HepG2 (cell line): ENCODE measurements around the gene TAF13. TPM values are rescaled to one million over a fixed set of nuclear protein-coding genes. Genes with fewer than 3 reads are reported as not detected.
A peak's percentile ranks its signal among the peaks of the same experiment; 100 is the strongest.

ENCODE experiments used
- ATAC-seq: fragments of 200-7000 bp; cut with Tn5 transposase; 3 replicates; pipeline ENCODE4 v1.9.1; 2020; ENCODE audit warnings: mild to moderate bottlenecking, moderate library complexity
- BruUV-seq: library from RNA; stranded (reverse); fragments of 400-500 nt; replicated peaks from 2 replicates; lab custom pipeline; 2021; lab: Mats Ljungman, UMichigan
- CTCF ChIA-PET: fragments of 300-600 bp; formaldehyde crosslinking; extraction: SDS; loops from one replicate; lab custom pipeline; 2021; ENCODE audit warnings: low total read pairs, inconsistent platforms, low intra/inter-chr PET ratio; lab: Yijun Ruan, JAX
- POLR2A ChIA-PET: fragments of 350-600 bp; sonication (Branson Sonifier 250); formaldehyde crosslinking; loops from one replicate; lab custom pipeline; 2020; ENCODE audit warnings: antibody characterized with exemption, inconsistent platforms; lab: Yijun Ruan, JAX
- DNase-seq: peaks from one replicate; pipeline ENCODE4 v3.0.0-alpha.2; 2015; ENCODE audit warnings: low spot score
- FAIRE-seq: peaks from 3 replicates; lab custom pipeline; 2011; peaks lifted over from hg19 to GRCh38; lab: Jason Lieb, UNC
- H2AFZ ChIP-seq: one replicate; pipeline ENCODE4 v1.6.1; 2011; ENCODE audit warnings: low read length, inconsistent platforms
- H3K27ac ChIP-seq: fragments of 300-600 bp; 3 replicates; pipeline ENCODE4 v1.8.0; 2011; ENCODE audit warnings: mixed run types, mild to moderate bottlenecking, mixed read lengths, low read length, inconsistent platforms; ENCODE audit not compliant: insufficient read depth; ENCODE audit errors: extremely low read length
- H3K27me3 ChIP-seq, 2 experiments: fragments of 200-600 bp in 1 of 2; 2 replicates in 1 of 2; 3 replicates in 1 of 2; pipeline versions ENCODE4 v1.6.0 to v1.8.0; 2011; ENCODE audit warnings: low read length in 2 of 2, mild to moderate bottlenecking in 2 of 2, moderate library complexity in 2 of 2, inconsistent platforms in 1 of 2; ENCODE audit not compliant: insufficient read depth in 2 of 2, control insufficient read depth in 1 of 2
- H3K36me3 ChIP-seq, 2 experiments: fragments of 200-600 bp in 1 of 2; replicated peaks in 1 of 2; 2 replicates in 1 of 2; 3 replicates in 1 of 2; pipeline versions ENCODE4 v1.5.1 to v1.8.0; 2011; ENCODE audit warnings: low read length in 2 of 2, inconsistent platforms in 1 of 2; ENCODE audit not compliant: insufficient read depth in 2 of 2, control insufficient read depth in 1 of 2
- H3K4me1 ChIP-seq: 2 replicates; pipeline ENCODE4 v1.5.1; 2012; ENCODE audit warnings: low read length, inconsistent platforms; ENCODE audit not compliant: insufficient read depth
- H3K4me2 ChIP-seq: 2 replicates; pipeline ENCODE4 v1.6.0; 2011; ENCODE audit warnings: low read depth, low read length, inconsistent platforms
- H3K4me3 ChIP-seq, 3 experiments: fragments of 200-600 bp in 1 of 3; sonication (generic), shearing (Covaris generic) in 1 of 3; replicated peaks in 1 of 3; 2 replicates each; pipeline ENCODE4 v1.5.1; 2011 to 2016; ENCODE audit warnings: low read length in 3 of 3, inconsistent platforms in 2 of 3, low read depth in 2 of 3, mild to moderate bottlenecking in 2 of 3, control low read depth in 1 of 3, mixed read lengths in 1 of 3; ENCODE audit not compliant: insufficient read depth in 1 of 3
- H3K79me2 ChIP-seq: one replicate; pipeline ENCODE4 v1.6.1; 2011; ENCODE audit warnings: low read length, inconsistent platforms; ENCODE audit not compliant: insufficient read depth
- H3K9ac ChIP-seq: 2 replicates; pipeline ENCODE4 v1.6.0; 2011; ENCODE audit warnings: mild to moderate bottlenecking, low read depth, low read length, inconsistent platforms; ENCODE audit not compliant: insufficient read depth
- H3K9me3 ChIP-seq: 2 replicates; pipeline ENCODE4 v1.5.1; 2012; ENCODE audit warnings: mild to moderate bottlenecking, low read length
- H4K20me1 ChIP-seq: 2 replicates; pipeline ENCODE4 v1.6.0; 2011; ENCODE audit warnings: inconsistent platforms, mild to moderate bottlenecking, low read length, moderate library complexity; ENCODE audit not compliant: insufficient read depth
- MED13 ChIP-seq: sonication (generic); formaldehyde crosslinking; IDR thresholded peaks from 2 replicates; pipeline ENCODE4 v1.5.0; 2020; ENCODE audit warnings: missing genetic modification reagents
- MTF2 ChIP-seq: sonication (generic); formaldehyde crosslinking; IDR thresholded peaks from 2 replicates; pipeline ENCODE4 v1.5.0; 2020; ENCODE audit warnings: missing genetic modification reagents, borderline replicate concordance
- NFE2L1 ChIP-seq: sonication (generic); formaldehyde crosslinking; IDR thresholded peaks from 2 replicates; pipeline ENCODE4 v1.4.0; 2020; ENCODE audit warnings: missing genetic modification reagents, mild to moderate bottlenecking, borderline replicate concordance
- RBM22 ChIP-seq: fragments of 200-400 bp; formaldehyde crosslinking; optimal IDR thresholded peaks from 2 replicates; pipeline ENCODE3; 2017; ENCODE audit warnings: mild to moderate bottlenecking, low read length, moderate library complexity
- SALL2 ChIP-seq: sonication (generic); formaldehyde crosslinking; IDR thresholded peaks from 2 replicates; pipeline ENCODE4 v1.8.1; 2023; ENCODE audit warnings: mild to moderate bottlenecking, missing genetic modification reagents, inconsistent platforms
- SSRP1 ChIP-seq: IDR thresholded peaks from 2 replicates; pipeline ENCODE4 v1.6.1; 2016; ENCODE audit warnings: control low read depth
- ZNF747 ChIP-seq: sonication (generic); formaldehyde crosslinking; IDR thresholded peaks from 2 replicates; pipeline ENCODE4 v1.8.1; 2023; ENCODE audit warnings: missing genetic modification reagents, mild to moderate bottlenecking, borderline replicate concordance
- ZNF772 ChIP-seq: sonication (generic); formaldehyde crosslinking; IDR thresholded peaks from 2 replicates; pipeline ENCODE4 v1.5.0; 2020; ENCODE audit warnings: mild to moderate bottlenecking, missing genetic modification reagents
- ZNF792 ChIP-seq: IDR thresholded peaks from 2 replicates; pipeline ENCODE4 v1.6.1; 2016
- WGBS: methylation state at CpG from one replicate; pipeline ENCODE4 v1.1.6; 2017; ENCODE audit warnings: low lambda C conversion rate; 5-methylcytosine and 5-hydroxymethylcytosine counted together
- in situ Hi-C: cut with HindIII; loops from 2 replicates; pipeline ENCODE4 v1.10.0; 2017; ENCODE audit warnings: low pct_unique_long_range_greater_than_20kb; ENCODE audit not compliant: extremely low pct_ligation_motif_present
- intact Hi-C: fragments of 100-400 bp; cut with micrococcal nuclease; formaldehyde crosslinking; loops from one replicate; pipeline ENCODE4 v1.10.0; 2022; ENCODE audit not compliant: unreplicated experiment
- polyA plus RNA-seq, 8 experiments: library from polyadenylated mRNA; depleted of rRNA in 3 of 8; stranded (reverse) in 7 of 8; unstranded in 1 of 8; fragments of >200 nt; fragmentation: Illumina TruSeq in 4 of 8; extraction: Trizol in 4 of 8; gene quantifications; 2 replicates each; pipeline versions ENCODE4 v1.2.1 to v1.2.3, GENCODE V29; 2011 to 2016; ENCODE audit warnings: low read depth in 4 of 8, missing spikeins in 1 of 8, mixed read lengths in 1 of 8; ENCODE audit not compliant: insufficient read depth in 1 of 8
- total RNA-seq, 5 experiments: library from RNA; depleted of rRNA; stranded (reverse); fragments of >200 nt; fragmentation: Illumina TruSeq; extraction: Trizol; gene quantifications; 2 replicates each; pipeline ENCODE4 v1.2.3, GENCODE V29; 2016; ENCODE audit warnings: low read depth in 1 of 5
- TF ChIP-seq, protein P1 (sequence below): sonication (generic); formaldehyde crosslinking; IDR thresholded peaks from 2 replicates; pipeline ENCODE4 v1.5.1; 2020; ENCODE audit warnings: mild to moderate bottlenecking, missing genetic modification reagents, borderline replicate concordance
- TF ChIP-seq, protein P2 (sequence below), 2 experiments: sonication (generic) in 1 of 2; formaldehyde crosslinking in 1 of 2; IDR thresholded peaks; 2 replicates each; pipeline versions ENCODE4 v1.5.1 to v1.6.1; 2011 to 2020; ENCODE audit warnings: borderline replicate concordance in 1 of 2, low read depth in 1 of 2, low read length in 1 of 2, mild to moderate bottlenecking in 1 of 2, missing genetic modification reagents in 1 of 2, moderate library complexity in 1 of 2

Gene TAF13
- total and polyA plus RNA-seq, 2 of the 13 experiments (the other 11 are each of a cell fraction or from before 2014, with no cell fraction given), result 11.5 to 36.3 TPM

DNA sequence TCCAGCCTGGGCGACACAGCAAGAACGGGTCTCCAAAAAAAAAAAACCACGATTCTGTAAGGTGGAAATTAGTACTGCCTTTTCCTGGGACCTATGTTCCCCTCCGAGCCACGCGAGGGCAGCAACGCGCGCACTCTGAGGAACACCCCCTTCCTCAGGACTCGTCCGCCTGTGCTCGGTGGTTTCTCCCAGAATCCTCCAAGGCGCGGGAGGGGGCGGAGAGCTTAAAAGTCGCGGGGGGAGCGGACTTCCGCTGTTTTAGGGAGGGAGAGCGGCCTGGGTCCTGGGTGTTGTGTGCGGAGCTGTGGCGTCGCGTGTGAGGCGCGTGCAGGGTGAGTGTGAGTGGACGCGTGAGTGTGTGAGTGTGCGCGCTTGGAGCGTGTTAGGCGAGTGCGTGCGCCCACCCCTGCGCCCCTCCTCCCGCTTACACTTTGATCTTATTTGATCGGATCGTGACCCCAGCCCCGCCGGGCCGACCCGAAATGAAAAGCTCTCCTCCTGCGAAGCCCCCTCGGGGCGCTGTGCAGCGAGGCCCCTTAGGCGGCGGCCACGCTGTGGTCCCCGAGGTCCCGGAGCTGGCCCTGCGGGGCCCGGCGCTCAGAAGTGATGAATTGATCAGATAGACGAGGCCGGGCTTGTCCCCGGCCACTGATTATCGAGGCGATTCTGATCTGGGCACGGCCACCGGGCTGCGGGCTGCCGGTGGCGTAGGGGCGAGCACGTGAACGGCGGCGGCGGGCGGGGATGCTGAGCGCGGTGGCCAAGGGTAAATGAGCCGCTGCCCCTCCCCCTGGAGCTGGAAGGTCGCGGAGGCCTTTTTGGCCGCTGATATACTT, 24.4 kb upstream of the TAF13 start:
- Histone ChIP-seq H3K9me3 (no peaks in the 10 kb centered on the region), H2AFZ (no peak overlapping the region), H3K27ac (peak overlapping the region; percentile 86), H3K9ac (peak overlapping the region; percentile 91), H3K4me1 (peaks cover 15% of the 10 kb centered on the region; the same call in 1 of the 2 replicates), H3K4me2 (peak overlapping the region; percentile 77), H3K27me3 (no peaks in the 10 kb centered on the region), H3K79me2 (peaks cover 14% of the 10 kb centered on the region), H3K36me3 (0 out of 5 replicates have a peak, but pooled peaks cover 0 to 4% of the 10 kb centered on the region in 2 experiments), H3K4me3 (peak overlapping the region; percentile 75 to 90 (median 85)), H4K20me1 (no peaks in the 10 kb centered on the region)
- intact Hi-C loops (loop anchor here (1.0 to 10.0 kb wide), 2 partner anchors 10 to 295 kb away; partner anchors contain the start of genes SORT1 and TMEM167B), in situ Hi-C loops (no loop called here)
- WGBS, result 0% methylated on average over 9 of the region's 77 CpGs
- DNase-seq, result peak; percentile 94
- ChIA-PET POLR2A (interaction anchor here (0.7 to 3.0 kb wide), 36 partner anchors 10 to 1239 kb away, joined by 3 to 117 read pairs (median 4); partner anchors contain the start of genes PRPF38B, RBM15, SARS1 and SORT1), CTCF (interaction anchor here (1.6 to 2.1 kb wide), 3 partner anchors 10 to 164 kb away, joined by 5 to 15 read pairs (median 7); partner anchors contain the start of gene TMEM167B)
- TSS peak; percentile 85 for BruUV-seq
- peak; percentile 91 for ATAC-seq
- FAIRE-seq, result peak; percentile 97
- TF ChIP-seq, protein P1, sequence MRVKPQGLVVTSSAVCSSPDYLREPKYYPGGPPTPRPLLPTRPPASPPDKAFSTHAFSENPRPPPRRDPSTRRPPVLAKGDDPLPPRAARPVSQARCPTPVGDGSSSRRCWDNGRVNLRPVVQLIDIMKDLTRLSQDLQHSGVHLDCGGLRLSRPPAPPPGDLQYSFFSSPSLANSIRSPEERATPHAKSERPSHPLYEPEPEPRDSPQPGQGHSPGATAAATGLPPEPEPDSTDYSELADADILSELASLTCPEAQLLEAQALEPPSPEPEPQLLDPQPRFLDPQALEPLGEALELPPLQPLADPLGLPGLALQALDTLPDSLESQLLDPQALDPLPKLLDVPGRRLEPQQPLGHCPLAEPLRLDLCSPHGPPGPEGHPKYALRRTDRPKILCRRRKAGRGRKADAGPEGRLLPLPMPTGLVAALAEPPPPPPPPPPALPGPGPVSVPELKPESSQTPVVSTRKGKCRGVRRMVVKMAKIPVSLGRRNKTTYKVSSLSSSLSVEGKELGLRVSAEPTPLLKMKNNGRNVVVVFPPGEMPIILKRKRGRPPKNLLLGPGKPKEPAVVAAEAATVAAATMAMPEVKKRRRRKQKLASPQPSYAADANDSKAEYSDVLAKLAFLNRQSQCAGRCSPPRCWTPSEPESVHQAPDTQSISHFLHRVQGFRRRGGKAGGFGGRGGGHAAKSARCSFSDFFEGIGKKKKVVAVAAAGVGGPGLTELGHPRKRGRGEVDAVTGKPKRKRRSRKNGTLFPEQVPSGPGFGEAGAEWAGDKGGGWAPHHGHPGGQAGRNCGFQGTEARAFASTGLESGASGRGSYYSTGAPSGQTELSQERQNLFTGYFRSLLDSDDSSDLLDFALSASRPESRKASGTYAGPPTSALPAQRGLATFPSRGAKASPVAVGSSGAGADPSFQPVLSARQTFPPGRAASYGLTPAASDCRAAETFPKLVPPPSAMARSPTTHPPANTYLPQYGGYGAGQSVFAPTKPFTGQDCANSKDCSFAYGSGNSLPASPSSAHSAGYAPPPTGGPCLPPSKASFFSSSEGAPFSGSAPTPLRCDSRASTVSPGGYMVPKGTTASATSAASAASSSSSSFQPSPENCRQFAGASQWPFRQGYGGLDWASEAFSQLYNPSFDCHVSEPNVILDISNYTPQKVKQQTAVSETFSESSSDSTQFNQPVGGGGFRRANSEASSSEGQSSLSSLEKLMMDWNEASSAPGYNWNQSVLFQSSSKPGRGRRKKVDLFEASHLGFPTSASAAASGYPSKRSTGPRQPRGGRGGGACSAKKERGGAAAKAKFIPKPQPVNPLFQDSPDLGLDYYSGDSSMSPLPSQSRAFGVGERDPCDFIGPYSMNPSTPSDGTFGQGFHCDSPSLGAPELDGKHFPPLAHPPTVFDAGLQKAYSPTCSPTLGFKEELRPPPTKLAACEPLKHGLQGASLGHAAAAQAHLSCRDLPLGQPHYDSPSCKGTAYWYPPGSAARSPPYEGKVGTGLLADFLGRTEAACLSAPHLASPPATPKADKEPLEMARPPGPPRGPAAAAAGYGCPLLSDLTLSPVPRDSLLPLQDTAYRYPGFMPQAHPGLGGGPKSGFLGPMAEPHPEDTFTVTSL, result peak; percentile 63; the same call in 1 of the 2 replicates
- TF ChIP-seq MED13, result peak; percentile 82; the same call in 1 of the 2 replicates
- TF ChIP-seq MTF2, result peak; percentile 73
- TF ChIP-seq, protein P2, sequence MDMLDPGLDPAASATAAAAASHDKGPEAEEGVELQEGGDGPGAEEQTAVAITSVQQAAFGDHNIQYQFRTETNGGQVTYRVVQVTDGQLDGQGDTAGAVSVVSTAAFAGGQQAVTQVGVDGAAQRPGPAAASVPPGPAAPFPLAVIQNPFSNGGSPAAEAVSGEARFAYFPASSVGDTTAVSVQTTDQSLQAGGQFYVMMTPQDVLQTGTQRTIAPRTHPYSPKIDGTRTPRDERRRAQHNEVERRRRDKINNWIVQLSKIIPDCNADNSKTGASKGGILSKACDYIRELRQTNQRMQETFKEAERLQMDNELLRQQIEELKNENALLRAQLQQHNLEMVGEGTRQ (IDR thresholded peaks at IDR 0.05; ENCODE audit: low read depth, low read length), result no peak
- TF ChIP-seq, protein P2 (CRISPR knock-in tag; IDR thresholded peaks at IDR 0.05; ENCODE audit: borderline replicate concordance), result peak; percentile 31; the same call in 1 of the 2 replicates
- TF ChIP-seq SSRP1 (CRISPR knock-in tag), result peak; percentile 74; the same call in 1 of the 2 replicates
- peak; percentile 43; the same call in 1 of the 2 replicates for TF ChIP-seq ZNF747 (CRISPR knock-in tag)
- peak; percentile 97 for TF ChIP-seq SALL2
- no peak; the same call in 1 of the 2 replicates for TF ChIP-seq NFE2L1 (CRISPR knock-in tag)
- TF ChIP-seq ZNF792 (CRISPR knock-in tag), result peak; percentile 94
- no peak; the same call in 1 of the 2 replicates for TF ChIP-seq ZNF772
- peak; percentile 98 for TF ChIP-seq RBM22
